Activated CD4-positive, alpha-beta T cell treated with anti-CD3 and anti-CD28 coated beads, Interleukin-2, Interleukin-6, amounts not matched to agents 100 ng/mL and 50 ng/mL, durations not matched to agents 16 hours and 8 hours (primary cell): ENCODE data around the gene AKAP13.

Experiments used
- DNase-seq: peaks from one replicate; pipeline ENCODE4 v3.0.0-alpha.2; 2020

Gene AKAP13

GRCh38 chr15:85762039-85762755 lies 381.8 kb downstream of the AKAP13 start:
- DNase-seq: no peak

- no peak for DNase-seq
These were observed 382.3 kb downstream of the AKAP13 start for GRCh38 chr15:85762756-85763127.

GRCh38 chr15:85763157-85763556 lies 382.8 kb downstream of the AKAP13 start:
- DNase-seq: no peak

GRCh38 chr15:85763673-85764633 lies 383.6 kb downstream of the AKAP13 start:
- DNase-seq: no peak

GRCh38 chr15:85764649-85765277 lies 384.4 kb downstream of the AKAP13 start:
- no peak for DNase-seq

- DNase-seq: no peak
These were observed 385.8 kb downstream of the AKAP13 start for GRCh38 chr15:85766001-85766831.

GRCh38 chr15:85767785-85768529 lies 387.6 kb downstream of the AKAP13 start:
- no peak for DNase-seq

- no peak for DNase-seq
These were observed 388.3 kb downstream of the AKAP13 start for GRCh38 chr15:85768595-85769168.

- no peak for DNase-seq
These were observed 388.9 kb downstream of the AKAP13 start for GRCh38 chr15:85769182-85769900.

GRCh38 chr15:85770096-85771041 lies 390.0 kb downstream of the AKAP13 start:
- DNase-seq: no peak

- DNase-seq: no peak
These were observed 390.9 kb downstream of the AKAP13 start for GRCh38 chr15:85771271-85771670.

GRCh38 chr15:85771781-85772445 lies 391.5 kb downstream of the AKAP13 start:
- no peak for DNase-seq

- no peak for DNase-seq
These were observed 392.3 kb downstream of the AKAP13 start for GRCh38 chr15:85772668-85773067.

- no peak for DNase-seq
These were observed 392.8 kb downstream of the AKAP13 start for GRCh38 chr15:85773249-85773648.

GRCh38 chr15:85773970-85774369 lies 393.6 kb downstream of the AKAP13 start:
- no peak for DNase-seq

- DNase-seq: no peak
These were observed 397.1 kb downstream of the AKAP13 start for GRCh38 chr15:85777250-85778106.

GRCh38 chr15:85778107-85778776 lies 397.8 kb downstream of the AKAP13 start:
- no peak for DNase-seq
